H1 (cell line): ENCODE results near the gene CNGA4. TPM values are rescaled to one million over a fixed set of nuclear protein-coding genes. Genes with fewer than 3 reads are reported as not detected.

Source experiments
- CTCF ChIA-PET: fragments of 300-600 bp; sonication (Branson Sonifier 250); formaldehyde crosslinking; loops from one replicate; lab custom pipeline; 2021; ENCODE audit not compliant: partially characterized antibody; lab: Charles Lee
- POLR2A ChIA-PET: fragments of 300-600 bp; sonication (Branson Sonifier 250); formaldehyde crosslinking; loops from one replicate; lab custom pipeline; 2021; ENCODE audit warnings: inconsistent platforms; ENCODE audit not compliant: partially characterized antibody; lab: Charles Lee
- DNase-seq, 2 experiments: peaks; one replicate each; pipeline versions ENCODE4 v3.0.0 to v3.0.0-alpha.2; 2010 to 2022; ENCODE audit warnings: low spot score in 2 of 2, low read depth in 1 of 2, mixed read lengths in 1 of 2
- FAIRE-seq: peaks from 2 replicates; lab custom pipeline; 2011; peaks lifted over from hg19 to GRCh38; lab: Jason Lieb, UNC
- H2AFZ ChIP-seq: 2 replicates; pipeline ENCODE4 v1.8.1; 2012; ENCODE audit warnings: low read length, inconsistent platforms
- H2AK5ac ChIP-seq: 2 replicates; pipeline ENCODE4 v1.6.1; 2013; ENCODE audit warnings: low read depth, low read length
- H2BK120ac ChIP-seq: replicated peaks from 2 replicates; pipeline ENCODE3; 2013; ENCODE audit warnings: low read depth, low read length, inconsistent platforms
- H2BK12ac ChIP-seq: 2 replicates; pipeline ENCODE4 v1.6.1; 2013; ENCODE audit warnings: low read depth, low read length
- H2BK15ac ChIP-seq: 2 replicates; pipeline ENCODE4 v1.6.1; 2013; ENCODE audit warnings: low read length
- H2BK20ac ChIP-seq: 2 replicates; pipeline ENCODE4 v1.6.1; 2013; ENCODE audit warnings: low read length
- H2BK5ac ChIP-seq: 2 replicates; pipeline ENCODE4 v1.6.1; 2013; ENCODE audit warnings: low read depth, low read length
- H3K14ac ChIP-seq: 2 replicates; pipeline ENCODE4 v1.6.1; 2013; ENCODE audit warnings: inconsistent platforms; ENCODE audit not compliant: insufficient read length
- H3K18ac ChIP-seq: 2 replicates; pipeline ENCODE4 v1.6.1; 2013; ENCODE audit warnings: low read length; ENCODE audit errors: extremely low read depth
- H3K23ac ChIP-seq: 2 replicates; pipeline ENCODE4 v1.6.1; 2013; ENCODE audit warnings: inconsistent platforms; ENCODE audit not compliant: insufficient read length
- H3K23me2 ChIP-seq: 2 replicates; pipeline ENCODE4 v1.6.1; 2013; ENCODE audit warnings: low read depth, low read length
- H3K27ac ChIP-seq: 2 replicates; pipeline ENCODE4 v1.6.1; 2011; ENCODE audit warnings: low read depth, low read length, inconsistent platforms
- H3K27me3 ChIP-seq, 4 experiments: replicated peaks in 1 of 4; 1 replicate in 1 of 4; 2 replicates in 3 of 4; pipeline versions ENCODE4 v1.6.1 to v1.8.1; 2011 to 2013; ENCODE audit warnings: low read length in 3 of 4, mild to moderate bottlenecking in 3 of 4, inconsistent platforms in 2 of 4, mixed read lengths in 2 of 4, moderate library complexity in 1 of 4; ENCODE audit not compliant: control insufficient read depth in 3 of 4, insufficient read depth in 3 of 4; ENCODE audit errors: extremely low read depth in 1 of 4
- H3K36me3 ChIP-seq, 4 experiments: 2 replicates each; pipeline versions ENCODE4 v1.6.1 to v1.8.1; 2011 to 2013; ENCODE audit warnings: mild to moderate bottlenecking in 4 of 4, low read length in 3 of 4, moderate library complexity in 2 of 4, control low read depth in 1 of 4, inconsistent platforms in 1 of 4; ENCODE audit not compliant: insufficient read depth in 4 of 4, control insufficient read depth in 2 of 4
- H3K4ac ChIP-seq: replicated peaks from 2 replicates; pipeline ENCODE3; 2013; ENCODE audit warnings: low read length, low read depth, mixed read lengths, inconsistent platforms; ENCODE audit not compliant: insufficient read length
- H3K4me1 ChIP-seq, 4 experiments: replicated peaks in 1 of 4; 1 replicate in 1 of 4; 2 replicates in 3 of 4; pipeline versions ENCODE4 v1.6.1 to v1.8.1; 2011 to 2013; ENCODE audit warnings: low read length in 3 of 4, inconsistent platforms in 2 of 4, mixed read lengths in 1 of 4; ENCODE audit not compliant: insufficient read depth in 4 of 4, control insufficient read depth in 3 of 4
- H3K4me2 ChIP-seq, 2 experiments: 2 replicates each; pipeline versions ENCODE4 v1.6.1 to v1.8.1; 2011 to 2013; ENCODE audit warnings: low read depth in 2 of 2, low read length in 2 of 2, control low read depth in 1 of 2, inconsistent platforms in 1 of 2, mild to moderate bottlenecking in 1 of 2; ENCODE audit not compliant: insufficient read depth in 1 of 2
- H3K4me3 ChIP-seq, 4 experiments: fragments of 200-600, 300-600 bp in 1 of 4; sonication (generic), shearing (Covaris generic), sonication (Bioruptor Twin) in 1 of 4; 2 replicates each; pipeline versions ENCODE4 v1.5.1 to v1.8.1; 2011 to 2016; ENCODE audit warnings: low read length in 4 of 4, low read depth in 3 of 4, control low read depth in 2 of 4, inconsistent platforms in 2 of 4, mild to moderate bottlenecking in 2 of 4, mixed read lengths in 1 of 4, moderate library complexity in 1 of 4; ENCODE audit not compliant: insufficient read depth in 2 of 4; ENCODE audit errors: extremely low read depth in 1 of 4
- H3K56ac ChIP-seq: replicated peaks from 2 replicates; pipeline ENCODE3; 2013; ENCODE audit warnings: low read depth, mild to moderate bottlenecking, mixed read lengths, low read length, inconsistent platforms; ENCODE audit not compliant: insufficient read length
- H3K79me1 ChIP-seq: 2 replicates; pipeline ENCODE4 v1.6.1; 2013; ENCODE audit warnings: low read depth, low read length, control low read depth
- H3K79me2 ChIP-seq, 2 experiments: 2 replicates each; pipeline versions ENCODE4 v1.6.1 to v1.8.1; 2012 to 2013; ENCODE audit warnings: low read length in 2 of 2, mild to moderate bottlenecking in 2 of 2, inconsistent platforms in 1 of 2; ENCODE audit not compliant: insufficient read depth in 2 of 2, control insufficient read depth in 1 of 2
- H3K9ac ChIP-seq, 4 experiments: replicated peaks in 1 of 4; 1 replicate in 1 of 4; 2 replicates in 3 of 4; pipeline versions ENCODE4 v1.6.1 to v1.8.1; 2011 to 2013; ENCODE audit warnings: low read depth in 3 of 4, low read length in 3 of 4, control low read depth in 2 of 4, mild to moderate bottlenecking in 2 of 4, moderate library complexity in 2 of 4, inconsistent platforms in 1 of 4; ENCODE audit errors: extremely low read depth in 1 of 4
- H3K9me3 ChIP-seq, 2 experiments: 2 replicates each; pipeline versions ENCODE4 v1.6.1 to v1.8.1; 2012 to 2013; ENCODE audit warnings: mild to moderate bottlenecking in 2 of 2, moderate library complexity in 2 of 2, control low read depth in 1 of 2, inconsistent platforms in 1 of 2, low read depth in 1 of 2, low read length in 1 of 2, mixed read lengths in 1 of 2; ENCODE audit not compliant: insufficient read depth in 2 of 2
- H4K20me1 ChIP-seq, 2 experiments: replicated peaks in 1 of 2; 2 replicates each; pipeline versions ENCODE3 to v1.8.1; 2011 to 2013; ENCODE audit warnings: inconsistent platforms in 2 of 2, low read length in 2 of 2, mild to moderate bottlenecking in 1 of 2; ENCODE audit not compliant: insufficient read depth in 2 of 2, control insufficient read depth in 1 of 2
- H4K5ac ChIP-seq: 2 replicates; pipeline ENCODE4 v1.6.1; 2013; ENCODE audit warnings: low read length, low read depth, mixed read lengths, inconsistent platforms; ENCODE audit not compliant: insufficient read length
- H4K8ac ChIP-seq: 2 replicates; pipeline ENCODE4 v1.8.0; 2013; ENCODE audit warnings: mild to moderate bottlenecking, moderate library complexity, low read length, inconsistent platforms; ENCODE audit not compliant: insufficient read depth; ENCODE audit errors: extremely low read depth
- H4K91ac ChIP-seq: replicated peaks from 2 replicates; pipeline ENCODE3; 2013; ENCODE audit warnings: low read length, mixed read lengths, inconsistent platforms; ENCODE audit not compliant: insufficient read length
- E2F6 ChIP-seq: IDR thresholded peaks from 2 replicates; pipeline ENCODE4 v1.6.1; 2012; ENCODE audit warnings: inconsistent platforms
- GABPA ChIP-seq: IDR thresholded peaks from 2 replicates; pipeline ENCODE4 v1.6.1; 2011; ENCODE audit warnings: mild to moderate bottlenecking, low read length, moderate library complexity, borderline replicate concordance; ENCODE audit not compliant: insufficient read depth
- POU5F1 ChIP-seq: IDR thresholded peaks from 2 replicates; pipeline ENCODE4 v1.6.1; 2011; ENCODE audit warnings: low read depth, mild to moderate bottlenecking, low read length, moderate library complexity
- WGBS, 2 experiments: shearing (Covaris generic) in 1 of 2; methylation state at CpG; one replicate each; pipeline versions ENCODE4 v1.1.6 to v1.1.7; 2013 to 2015; ENCODE audit warnings: low lambda C conversion rate in 2 of 2, mixed read lengths in 2 of 2, inconsistent platforms in 1 of 2, low coverage in 1 of 2, missing lambda C conversion rate in 1 of 2; ENCODE audit not compliant: insufficient replicate concordance in 2 of 2, insufficient coverage in 1 of 2, insufficient read length in 1 of 2; ENCODE audit errors: extremely low coverage in 1 of 2, missing lambda C conversion rate in 1 of 2; 5-methylcytosine and 5-hydroxymethylcytosine counted together
- polyA plus RNA-seq, 7 experiments: library from polyadenylated mRNA; depleted of rRNA in 3 of 7; stranded (reverse) in 5 of 7; unstranded in 2 of 7; fragments of >200 nt in 5 of 7; fragments of 200-250 nt in 2 of 7; gene quantifications; 1 replicate in 5 of 7; 2 replicates in 1 of 7; 4 replicates in 1 of 7; pipeline versions ENCODE4 v1.2.1 to v1.2.3, GENCODE V29; 2011 to 2013; ENCODE audit warnings: missing spikeins in 2 of 7, mixed read lengths in 2 of 7
- total RNA-seq: library from RNA; stranded (reverse); fragmentation: NEBNext Ultra II Directional; extraction: Animal tissue kit (Norgen Biotek cat#: 25700); gene quantifications from 2 replicates; pipeline ENCODE4 v1.2.1, GENCODE V29; 2021

Gene CNGA4
- total and polyA plus RNA-seq, 2 of the 8 experiments (the other 6 are each of a cell fraction or from before 2014, with no cell fraction given) = 0.29 TPM; not detected in 1

GRCh38 chr11:6233984-6234386, 4.9 kb upstream of the CNGA4 start:
- Histone ChIP-seq H3K27ac (peak overlapping the region; percentile 61), H2AFZ (peak overlapping the region; percentile 90; the same call in 1 of the 2 replicates), H3K4ac (no peak overlapping the region), H3K56ac (peak overlapping the region; percentile 74), H2BK12ac (no peak overlapping the region), H3K14ac (no peak overlapping the region), H3K79me2 (peaks cover 3 to 47% of the 10 kb centered on the region in 2 experiments; a peak in 3 of 4 replicates), H3K9ac (peak overlapping the region; percentile 64 to 87 (median 86)), H2BK20ac (no peak overlapping the region), H3K4me3 (peak overlapping the region; percentile 88 to 98 (median 94)), H3K23ac (no peak overlapping the region), H3K9me3 (no peaks in the 10 kb centered on the region), H3K4me1 (peaks cover 0 to 5% (median 2%) of the 10 kb centered on the region in 4 experiments; a peak in 2 of 7 replicates), H3K27me3 (0 out of 7 replicates have a peak, but pooled peaks cover 0 to 2% (median 0%) of the 10 kb centered on the region in 4 experiments), H3K23me2 (peaks cover 9% of the 10 kb centered on the region), H2BK5ac (no peak overlapping the region), H3K18ac (no peak overlapping the region), H4K91ac (no peak overlapping the region), H3K79me1 (peaks cover 2% of the 10 kb centered on the region; the same call in 1 of the 2 replicates), H2AK5ac (no peak overlapping the region), H4K20me1 (peaks cover 2 to 5% of the 10 kb centered on the region in 2 experiments), H2BK120ac (no peak overlapping the region), H3K36me3 (no peaks in the 10 kb centered on the region), H4K5ac (no peak overlapping the region), H2BK15ac (no peak overlapping the region), H4K8ac (peak overlapping the region; percentile 88; the same call in 1 of the 2 replicates), H3K4me2 (peak overlapping the region; percentile 81 to 94)
- 3% methylated on average over 10 of the region's 10 CpGs; no CpG with 5 or more reads in 1 of the 2 experiments for WGBS, 2 experiments
- CTCF ChIA-PET = interaction anchor here (0.9 to 7.1 kb wide), 8 partner anchors 17 to 242 kb away, joined by 3 to 51 read pairs (median 4); partner anchors contain the start of gene CCKBR
- no peak for FAIRE-seq
- DNase-seq = no peak
- TF ChIP-seq GABPA (no peak), POU5F1 (no peak), E2F6 (peak; percentile 63)
- POLR2A ChIA-PET = interaction anchor here (0.6 to 1.3 kb wide), 5 partner anchors 8 to 765 kb away, joined by 3 to 4 read pairs (median 3); partner anchors contain the start of gene CAVIN3
